ENCODE measurements around the gene ZDHHC8. TPM values are rescaled to one million over a fixed set of nuclear protein-coding genes. Genes with fewer than 3 reads are reported as not detected.

The ZDHHC8 gene
- total and polyA plus RNA-seq, 2 donors (not counting 3 experiments of a cell fraction or from before 2014, with no cell fraction given): 49.8 to 131 TPM

GRCh38 chr22:20139391-20140106 lies 7.9 kb downstream of the ZDHHC8 start:
- Histone ChIP-seq H3K9me1 (replicated peaks; ENCODE audit: control insufficient read depth, extremely low read depth, insufficient read depth, low read length) (no peaks in the 10 kb centered on the region), H3K36me3 (ENCODE audit: control insufficient read depth in 2 of 2, extremely low read depth in 1 of 2, insufficient read depth in 2 of 2, low read length in 2 of 2) (peaks cover 3 to 12% of the 10 kb centered on the region in 2 experiments), H3K9me3 (replicated peaks; ENCODE audit: control insufficient read depth, insufficient read depth, low read length) (no peaks in the 10 kb centered on the region), H3K4me3 (replicated peaks in 1 of 3; ENCODE audit: insufficient read depth in 1 of 3, low read depth in 1 of 3, low read length in 3 of 3) (no peak overlapping the region), H4K20me1 (replicated peaks; ENCODE audit: control insufficient read depth, extremely low read depth, insufficient read depth, low read length) (no peaks in the 10 kb centered on the region), H3K9ac (replicated peaks; ENCODE audit: extremely low read depth, insufficient read depth, low read length) (no peak overlapping the region), H3K4me1 (ENCODE audit: control insufficient read depth, extremely low read depth, insufficient read depth, low read length) (no peaks in the 10 kb centered on the region), H3K27me3 (ENCODE audit: control insufficient read depth in 2 of 2, insufficient read depth in 2 of 2, low read length in 2 of 2) (no peaks in the 10 kb centered on the region), H2AFZ (ENCODE audit: low read depth, low read length) (no peak overlapping the region), H3K4me2 (ENCODE audit: insufficient read depth, low read length) (no peak overlapping the region), H3K27ac (ENCODE audit: insufficient read depth, low read depth, low read length) (no peak overlapping the region), H3K79me2 (ENCODE audit: control insufficient read depth, insufficient read depth, low read length) (peaks cover 38% of the 10 kb centered on the region)
- intact Hi-C loops (cut with micrococcal nuclease): no loop called here
- BruUV-seq (replicated peaks): TSS peak; percentile 13
- POLR2A ChIA-PET: no interaction called here
- FAIRE-seq (no peak), DNase-seq (ENCODE audit: low read depth, low spot score) (no peak)
- dilution Hi-C loops (cut with MboI; ENCODE audit: extremely low pct_ligation_motif_present, low sequenced_read_pairs): no loop called here
- CTCF ChIA-PET: no interaction called here
- TF ChIP-seq GATA2 (IDR thresholded peaks at IDR 0.05; ENCODE audit: insufficient read depth, insufficient read length, low read depth, low read length) (no peak), JUN (IDR thresholded peaks at IDR 0.05; ENCODE audit: borderline replicate concordance, insufficient read depth, insufficient read length, low read depth) (no peak), EZH2 (IDR thresholded peaks at IDR 0.05; ENCODE audit: borderline replicate concordance, low read depth, low read length, severe bottlenecking) (no peak), FOS (IDR thresholded peaks at IDR 0.05; ENCODE audit: borderline replicate concordance, insufficient read depth, low read length) (no peak)

- Histone ChIP-seq H2AFZ (ENCODE audit: low read depth, low read length) (no peak overlapping the region), H3K79me2 (ENCODE audit: control insufficient read depth, insufficient read depth, low read length) (peaks cover 34% of the 10 kb centered on the region), H3K36me3 (ENCODE audit: control insufficient read depth in 2 of 2, extremely low read depth in 1 of 2, insufficient read depth in 2 of 2, low read length in 2 of 2) (peaks cover 3 to 16% of the 10 kb centered on the region in 2 experiments), H3K9ac (replicated peaks; ENCODE audit: extremely low read depth, insufficient read depth, low read length) (no peak overlapping the region), H3K4me3 (replicated peaks in 1 of 3; ENCODE audit: insufficient read depth in 1 of 3, low read depth in 1 of 3, low read length in 3 of 3) (no peak overlapping the region), H3K27me3 (ENCODE audit: control insufficient read depth in 2 of 2, insufficient read depth in 2 of 2, low read length in 2 of 2) (no peaks in the 10 kb centered on the region), H3K4me1 (ENCODE audit: control insufficient read depth, extremely low read depth, insufficient read depth, low read length) (no peaks in the 10 kb centered on the region), H3K4me2 (ENCODE audit: insufficient read depth, low read length) (no peak overlapping the region), H3K9me1 (replicated peaks; ENCODE audit: control insufficient read depth, extremely low read depth, insufficient read depth, low read length) (no peaks in the 10 kb centered on the region), H4K20me1 (replicated peaks; ENCODE audit: control insufficient read depth, extremely low read depth, insufficient read depth, low read length) (no peaks in the 10 kb centered on the region), H3K27ac (ENCODE audit: insufficient read depth, low read depth, low read length) (no peak overlapping the region), H3K9me3 (replicated peaks; ENCODE audit: control insufficient read depth, insufficient read depth, low read length) (no peaks in the 10 kb centered on the region)
- FAIRE-seq (no peak), DNase-seq (ENCODE audit: low read depth, low spot score) (no peak)
- CTCF ChIA-PET: no interaction called here
- intact Hi-C loops (cut with micrococcal nuclease): no loop called here
- BruUV-seq (replicated peaks): no TSS peak
- POLR2A ChIA-PET: no interaction called here
- dilution Hi-C loops (cut with MboI; ENCODE audit: extremely low pct_ligation_motif_present, low sequenced_read_pairs): no loop called here
- TF ChIP-seq EZH2 (IDR thresholded peaks at IDR 0.05; ENCODE audit: borderline replicate concordance, low read depth, low read length, severe bottlenecking) (no peak), GATA2 (IDR thresholded peaks at IDR 0.05; ENCODE audit: insufficient read depth, insufficient read length, low read depth, low read length) (no peak), FOS (IDR thresholded peaks at IDR 0.05; ENCODE audit: borderline replicate concordance, insufficient read depth, low read length) (no peak), POLR2A (IDR thresholded peaks at IDR 0.05; ENCODE audit: low read depth, low read length) (no peak), JUN (IDR thresholded peaks at IDR 0.05; ENCODE audit: borderline replicate concordance, insufficient read depth, insufficient read length, low read depth) (no peak), POLR2AphosphoS5 (IDR thresholded peaks at IDR 0.05; ENCODE audit: insufficient read depth, low read depth, low read length) (no peak), MAX (IDR thresholded peaks at IDR 0.05; ENCODE audit: insufficient read depth, insufficient read length) (no peak), CTCF (IDR thresholded peaks at IDR 0.05; ENCODE audit: extremely low read depth in 1 of 2, insufficient read depth in 1 of 2, low read depth in 1 of 2, low read length in 2 of 2) (no peak), MYC (IDR thresholded peaks at IDR 0.05; ENCODE audit: low read depth, low read length) (no peak)
Observed at GRCh38 chr22:20140107-20140445, 8.5 kb downstream of the ZDHHC8 start.
